SK-MEL-5 (cell line): ENCODE data around the gene PABPN1. TPM values are rescaled to one million over a fixed set of nuclear protein-coding genes. Genes with fewer than 3 reads are reported as not detected.
A peak's percentile ranks its signal among the peaks of the same experiment; 100 is the strongest.

Experiments used
- DNase-seq: peaks from one replicate; pipeline ENCODE4 v3.0.0-alpha.2; 2016; ENCODE audit warnings: low read depth, low spot score
- in situ Hi-C: cut with HindIII; loops from 2 replicates; pipeline ENCODE4 v1.10.0; 2016; ENCODE audit warnings: low sequenced_read_pairs, high pct_unique_total_duplicates, low pct_unique_long_range_greater_than_20kb
- total RNA-seq: library from RNA; depleted of rRNA; stranded (reverse); fragments of >200 nt; shearing (Covaris generic); gene quantifications from 2 replicates; pipeline ENCODE4 v1.2.3, GENCODE V29; 2014

The PABPN1 gene
- total RNA-seq, 1 experiment from 2014 or later: 45.9 TPM

- in situ Hi-C loops: no loop called here
- peak; percentile 71 for DNase-seq
Measured at GRCh38 chr14:23299211-23299957, 21.9 kb upstream of the PABPN1 start.

GRCh38 chr14:23299986-23300686 is 21.1 kb upstream of the PABPN1 start:
- DNase-seq: no peak
- in situ Hi-C loops: no loop called here

GRCh38 chr14:23300687-23301223 is 20.5 kb upstream of the PABPN1 start:
- no peak for DNase-seq
- in situ Hi-C loops: no loop called here

GRCh38 chr14:23301288-23301968 is 19.8 kb upstream of the PABPN1 start:
- DNase-seq: peak; percentile 96
- in situ Hi-C loops: no loop called here

GRCh38 chr14:23301969-23302289 is 19.3 kb upstream of the PABPN1 start:
- in situ Hi-C loops: no loop called here
- no peak for DNase-seq

- in situ Hi-C loops: no loop called here
- peak; percentile 51 for DNase-seq
Measured at GRCh38 chr14:23302290-23303225, 18.7 kb upstream of the PABPN1 start, which contains the start of gene PPP1R3E. TSS of gene PPP1R3E (minus strand) at chr14:23302859. CDS start at chr14:23302576, 283 bp downstream.

GRCh38 chr14:23306412-23307145 is 14.7 kb upstream of the PABPN1 start, which contains the start of gene BCL2L2:
TSS of gene BCL2L2 (plus strand) at chr14:23306833. CDS start at chr14:23307768, 935 bp downstream.
- DNase-seq: peak; percentile 91
- in situ Hi-C loops: no loop called here

- in situ Hi-C loops: no loop called here
- DNase-seq: no peak
Measured at GRCh38 chr14:23307146-23307530, 14.1 kb upstream of the PABPN1 start.

GRCh38 chr14:23307687-23308644 is 13.3 kb upstream of the PABPN1 start:
- in situ Hi-C loops: no loop called here
- no peak for DNase-seq

- in situ Hi-C loops: no loop called here
- DNase-seq: no peak
Measured at GRCh38 chr14:23308721-23309445, 12.4 kb upstream of the PABPN1 start.

- in situ Hi-C loops: no loop called here
Measured at GRCh38 chr14:23310546-23310945, 10.7 kb upstream of the PABPN1 start.

GRCh38 chr14:23316300-23316699 is 5.0 kb upstream of the PABPN1 start:
- DNase-seq: no peak
- in situ Hi-C loops: no loop called here

More at GRCh38 chr14:23310546-23310945, 10.7 kb upstream of the PABPN1 start:
- no peak for DNase-seq

GRCh38 chr14:23319746-23320583 is 1.3 kb upstream of the PABPN1 start:
- in situ Hi-C loops: no loop called here
- DNase-seq: no peak
